ENCODE measurements around the gene TBC1D2B.

GRCh38 chr15:78102211-78102610 lies 24.7 kb upstream of the TBC1D2B start:
- TF ChIP-seq, protein P1, sequence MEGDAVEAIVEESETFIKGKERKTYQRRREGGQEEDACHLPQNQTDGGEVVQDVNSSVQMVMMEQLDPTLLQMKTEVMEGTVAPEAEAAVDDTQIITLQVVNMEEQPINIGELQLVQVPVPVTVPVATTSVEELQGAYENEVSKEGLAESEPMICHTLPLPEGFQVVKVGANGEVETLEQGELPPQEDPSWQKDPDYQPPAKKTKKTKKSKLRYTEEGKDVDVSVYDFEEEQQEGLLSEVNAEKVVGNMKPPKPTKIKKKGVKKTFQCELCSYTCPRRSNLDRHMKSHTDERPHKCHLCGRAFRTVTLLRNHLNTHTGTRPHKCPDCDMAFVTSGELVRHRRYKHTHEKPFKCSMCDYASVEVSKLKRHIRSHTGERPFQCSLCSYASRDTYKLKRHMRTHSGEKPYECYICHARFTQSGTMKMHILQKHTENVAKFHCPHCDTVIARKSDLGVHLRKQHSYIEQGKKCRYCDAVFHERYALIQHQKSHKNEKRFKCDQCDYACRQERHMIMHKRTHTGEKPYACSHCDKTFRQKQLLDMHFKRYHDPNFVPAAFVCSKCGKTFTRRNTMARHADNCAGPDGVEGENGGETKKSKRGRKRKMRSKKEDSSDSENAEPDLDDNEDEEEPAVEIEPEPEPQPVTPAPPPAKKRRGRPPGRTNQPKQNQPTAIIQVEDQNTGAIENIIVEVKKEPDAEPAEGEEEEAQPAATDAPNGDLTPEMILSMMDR (IDR thresholded peaks at IDR 0.05 in 8 of 11, conservative IDR thresholded peaks at IDR 0.05 in 3 of 11) = no peak
- TF ChIP-seq POLR2A (IDR thresholded peaks at IDR 0.05) = no peak

All from spleen (tissue), 7 donors.